Middle frontal gyrus (tissue), 1 donor: ENCODE data around the gene ZSCAN5B.
"Not testable (repeated sequence)": the region's sequence is repeated elsewhere in the genome, so short reads cannot be mapped to it uniquely, and the experiment has no call there.

ENCODE experiments used
- DNase-seq: peaks from one replicate; pipeline ENCODE4 v3.0.0-alpha.2; 2015; ENCODE audit warnings: low spot score; ENCODE audit errors: extremely low spot score

Gene ZSCAN5B

GRCh38 chr19:56197646-56198045 is at the start of gene ZSCAN5B:
TSS of gene ZSCAN5B (minus strand) at chr19:56197783. CDS start at chr19:56193052, 4,731 bp downstream.
- not testable (repeated sequence) for DNase-seq

GRCh38 chr19:56245764-56246163 is 48.2 kb upstream of the ZSCAN5B start:
- DNase-seq: not testable (repeated sequence)

GRCh38 chr19:56245121-56245740 is 47.6 kb upstream of the ZSCAN5B start:
- no peak for DNase-seq

GRCh38 chr19:56223481-56223880 is 25.9 kb upstream of the ZSCAN5B start:
- DNase-seq: no peak

GRCh38 chr19:56222901-56223300 is 25.3 kb upstream of the ZSCAN5B start:
- no peak for DNase-seq

GRCh38 chr19:56221851-56222250 is 24.3 kb upstream of the ZSCAN5B start:
- DNase-seq: no peak

- not testable (repeated sequence) for DNase-seq
Measured at GRCh38 chr19:56221442-56221841, 23.9 kb upstream of the ZSCAN5B start.

GRCh38 chr19:56218961-56219360 is 21.4 kb upstream of the ZSCAN5B start:
- DNase-seq: no peak

- DNase-seq: no peak
Measured at GRCh38 chr19:56217039-56217949, 19.7 kb upstream of the ZSCAN5B start.

GRCh38 chr19:56211718-56212117 is 14.1 kb upstream of the ZSCAN5B start:
- no peak for DNase-seq

- not testable (repeated sequence) for DNase-seq
Measured at GRCh38 chr19:56210036-56210435, 12.5 kb upstream of the ZSCAN5B start.

GRCh38 chr19:56209091-56209490 is 11.5 kb upstream of the ZSCAN5B start:
- no peak for DNase-seq

GRCh38 chr19:56207581-56207980 is 10.0 kb upstream of the ZSCAN5B start:
- not testable (repeated sequence) for DNase-seq

- no peak for DNase-seq
Measured at GRCh38 chr19:56201973-56202372, 4.4 kb upstream of the ZSCAN5B start, which contains the start of gene ZSCAN5C. TSS of gene ZSCAN5C (plus strand) at chr19:56202273. CDS start at chr19:56205914, 3,641 bp downstream.

GRCh38 chr19:56199687-56200086 is 2.1 kb upstream of the ZSCAN5B start:
- no peak for DNase-seq

- DNase-seq: no peak
Measured at GRCh38 chr19:56193981-56194640, 3.5 kb downstream of the ZSCAN5B start.

- no peak for DNase-seq
Measured at GRCh38 chr19:56191711-56192110, 5.9 kb downstream of the ZSCAN5B start.

GRCh38 chr19:56191115-56191514 is 6.5 kb downstream of the ZSCAN5B start:
- DNase-seq: no peak

GRCh38 chr19:56189785-56190184 is 7.8 kb downstream of the ZSCAN5B start:
- DNase-seq: no peak

GRCh38 chr19:56177564-56178243 is 19.9 kb downstream of the ZSCAN5B start:
- DNase-seq: no peak

- DNase-seq: no peak
Measured at GRCh38 chr19:56176881-56177280, 20.7 kb downstream of the ZSCAN5B start.
